Lower lobe of right lung (tissue), 2 donors: ENCODE measurements around the gene TBCCD1. TPM values are rescaled to one million over a fixed set of nuclear protein-coding genes. Genes with fewer than 3 reads are reported as not detected.
"Not testable (repeated sequence)": the region's sequence is repeated elsewhere in the genome, so short reads cannot be mapped to it uniquely, and the experiment has no call there.

Source experiments
- ATAC-seq, 2 donors: fragments of 200-7000 bp; cut with Tn5 transposase; one replicate each; pipeline ENCODE4 v1.9.1; 2020 to 2022; ENCODE audit warnings: mild to moderate bottlenecking in 2 of 2, moderate library complexity in 2 of 2
- DNase-seq: peaks from one replicate; pipeline ENCODE4 v3.0.0-alpha.2; 2020
- H3K27ac ChIP-seq: fragments of 200-600 bp; one replicate; pipeline ENCODE4 v1.8.0; 2022
- H3K27me3 ChIP-seq: fragments of 200-600 bp; one replicate; pipeline ENCODE4 v1.8.0; 2022; ENCODE audit warnings: low read depth
- H3K36me3 ChIP-seq: fragments of 200-600 bp; one replicate; pipeline ENCODE4 v1.8.0; 2022; ENCODE audit warnings: mild to moderate bottlenecking
- H3K4me1 ChIP-seq: fragments of 200-600 bp; one replicate; pipeline ENCODE4 v1.8.0; 2022
- H3K4me3 ChIP-seq: fragments of 200-600 bp; one replicate; pipeline ENCODE4 v1.8.0; 2022; ENCODE audit warnings: mild to moderate bottlenecking
- H3K9me3 ChIP-seq: fragments of 200-600 bp; one replicate; pipeline ENCODE4 v1.8.0; 2022
- CTCF ChIP-seq: fragments of 200-600 bp; IDR thresholded peaks from one replicate; pipeline ENCODE4 v1.8.0; 2022; ENCODE audit warnings: antibody characterized with exemption, mild to moderate bottlenecking
- intact Hi-C: fragments of 100-400 bp; cut with DNase I; formaldehyde crosslinking; loops from one replicate; pipeline ENCODE4 v1.11.0; 2022
- total RNA-seq: library from RNA; stranded (reverse); fragmentation: NEBNext Ultra II Directional; extraction: Animal tissue kit (Norgen Biotek cat#: 25700); gene quantifications from one replicate; pipeline ENCODE4 v1.2.1, GENCODE V29; 2021
- donor health status: DM: no; HTN: yes; CAD: no; lungs with severe emphysema.

TBCCD1 gene
- total RNA-seq, 1 donor from 2014 or later, result 10.3 TPM

DNA sequence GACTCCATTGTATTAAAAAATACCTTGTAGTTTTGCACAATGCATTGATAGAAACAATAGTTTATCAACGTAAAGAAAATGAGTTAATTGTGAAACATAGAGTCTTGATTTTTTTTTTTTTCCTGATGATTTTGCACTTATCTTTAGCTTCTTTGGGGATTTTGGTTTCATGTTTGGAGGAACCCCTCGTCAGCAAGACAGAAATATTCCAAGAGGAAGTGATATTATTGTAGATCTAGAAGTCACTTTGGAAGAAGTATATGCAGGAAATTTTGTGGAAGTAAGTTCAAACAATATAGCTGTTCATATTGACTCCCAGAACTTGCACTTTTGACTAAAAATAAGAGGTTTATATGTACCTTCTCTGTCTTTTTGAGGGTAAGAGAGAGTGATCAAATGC lies 10.4 kb upstream of the TBCCD1 start:
- Histone ChIP-seq H3K4me3 (no peak overlapping the region), H3K9me3 (no peaks in the 10 kb centered on the region), H3K27me3 (no peaks in the 10 kb centered on the region), H3K36me3 (peaks cover 100% of the 10 kb centered on the region), H3K4me1 (no peaks in the 10 kb centered on the region), H3K27ac (no peak overlapping the region)
- intact Hi-C loops, result no loop called here
- DNase-seq (no peak), ATAC-seq (no peak)
- no peak for TF ChIP-seq CTCF

DNA sequence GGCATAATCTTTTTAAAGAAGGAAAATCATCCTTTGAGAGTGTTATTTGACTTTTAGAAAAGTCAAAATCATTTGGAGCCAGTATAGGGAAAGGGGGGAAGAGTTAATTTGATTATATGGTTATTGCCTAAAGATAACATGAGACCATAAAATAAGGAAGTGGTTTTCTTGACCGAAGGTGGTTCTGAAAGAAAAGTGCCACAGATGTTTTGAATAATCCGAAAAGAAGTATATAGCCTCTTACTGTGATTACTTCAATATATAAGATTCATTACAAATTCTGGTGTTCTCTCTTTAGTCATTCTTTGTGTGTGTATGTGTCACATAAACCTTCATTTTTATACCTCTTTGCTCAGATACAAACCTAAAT lies 4.5 kb upstream of the TBCCD1 start:
- ATAC-seq, result no peak
- intact Hi-C loops, result no loop called here

DNA sequence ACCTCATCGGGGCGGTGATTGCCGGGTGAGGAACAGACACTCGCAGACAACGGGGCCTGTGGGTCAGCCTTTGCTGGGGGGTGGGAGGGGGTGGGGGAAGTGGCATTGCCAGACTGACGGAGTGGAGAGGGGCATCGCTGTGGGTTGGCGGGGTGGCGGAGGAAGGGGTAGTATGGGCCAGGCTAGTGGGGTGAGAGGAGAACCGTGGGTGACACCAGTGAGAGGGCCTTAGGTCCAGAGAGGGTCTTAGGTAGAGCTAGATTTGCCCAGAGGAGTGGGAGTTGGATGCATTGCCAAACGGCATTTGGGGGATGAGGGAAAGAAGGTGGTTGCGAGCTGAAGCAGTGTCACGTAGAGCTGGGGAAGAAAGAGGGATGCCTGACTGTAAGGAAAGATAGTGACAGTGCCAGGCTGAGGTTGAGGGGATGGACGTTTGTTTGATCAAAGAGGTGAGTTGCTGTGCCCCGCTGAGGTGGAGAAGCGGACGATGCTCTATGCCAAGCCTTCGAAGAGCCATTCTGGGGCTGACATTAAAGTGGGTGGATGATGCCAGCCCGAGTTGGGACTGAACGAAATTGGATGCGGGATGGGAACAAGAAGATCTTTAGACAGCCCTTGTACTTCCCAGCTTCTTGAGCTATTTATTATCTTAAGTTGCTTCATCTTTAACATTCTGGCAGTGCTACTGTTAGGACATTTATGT lies 4.0 kb upstream of the TBCCD1 start:
- H3K9me3 ChIP-seq, result no peaks in the 10 kb centered on the region
- H3K27ac ChIP-seq, result peak overlapping the region; percentile 96
- DNase-seq (no peak), ATAC-seq (no peak)
- peak overlapping the region; percentile 90 for H3K4me3 ChIP-seq
- H3K4me1 ChIP-seq, result peaks cover 34% of the 10 kb centered on the region
- intact Hi-C loops, result no loop called here
- peaks cover 41% of the 10 kb centered on the region for H3K36me3 ChIP-seq
- TF ChIP-seq CTCF, result no peak
- no peaks in the 10 kb centered on the region for H3K27me3 ChIP-seq

More for the DNA sequence above, 4.5 kb upstream of the TBCCD1 start:
- peak overlapping the region; percentile 90 for H3K4me3 ChIP-seq
- H3K36me3 ChIP-seq, result peaks cover 46% of the 10 kb centered on the region
- no peaks in the 10 kb centered on the region for H3K9me3 ChIP-seq
- no peaks in the 10 kb centered on the region for H3K27me3 ChIP-seq
- no peak for TF ChIP-seq CTCF
- DNase-seq, result no peak
- H3K4me1 ChIP-seq, result peaks cover 29% of the 10 kb centered on the region
- H3K27ac ChIP-seq, result no peak overlapping the region

GRCh38 chr3:186570096-186570940 lies 3.2 kb upstream of the TBCCD1 start, which contains the start of gene DNAJB11:
Gene DNAJB11, plus strand, starts transcription at chr3:186570720. Its CDS starts 178 bp downstream, at chr3:186570898.
- DNase-seq (peak; percentile 99), ATAC-seq (peak; percentile 96 to 97)
- H3K4me1 ChIP-seq, result peaks cover 39% of the 10 kb centered on the region
- H3K36me3 ChIP-seq, result peaks cover 33% of the 10 kb centered on the region
- peak within 1 kb of the TSS; percentile 96 for H3K27ac ChIP-seq
- TF ChIP-seq CTCF, result no peak
- H3K27me3 ChIP-seq, result no peaks in the 10 kb centered on the region
- H3K4me3 ChIP-seq, result peak within 1 kb of the TSS; percentile 90
- intact Hi-C loops, result no loop called here
- H3K9me3 ChIP-seq, result no peaks in the 10 kb centered on the region

DNA sequence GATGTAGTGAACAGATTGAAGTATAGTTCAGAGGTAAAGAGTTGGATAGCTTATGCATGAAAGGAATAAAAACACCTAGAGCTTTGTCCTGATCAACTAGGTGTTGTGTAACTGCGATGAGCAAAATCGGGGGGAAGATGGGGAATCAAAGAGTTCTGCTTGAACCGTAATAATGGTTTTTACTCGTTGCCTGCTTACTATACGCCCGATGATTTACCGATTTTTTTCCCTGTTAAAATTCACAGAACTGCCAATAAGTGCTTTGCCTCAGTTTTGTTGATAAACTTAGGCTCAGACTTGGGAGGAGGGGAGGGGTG lies 2.6 kb upstream of the TBCCD1 start:
- intact Hi-C loops, result no loop called here
- peak overlapping the region; percentile 66 for H3K27ac ChIP-seq
- H3K9me3 ChIP-seq, result no peaks in the 10 kb centered on the region
- ATAC-seq (no peak), DNase-seq (no peak)
- peak overlapping the region; percentile 90 for H3K4me3 ChIP-seq
- H3K27me3 ChIP-seq, result no peaks in the 10 kb centered on the region
- TF ChIP-seq CTCF, result no peak
- peaks cover 27% of the 10 kb centered on the region for H3K36me3 ChIP-seq
- H3K4me1 ChIP-seq, result peaks cover 44% of the 10 kb centered on the region

DNA sequence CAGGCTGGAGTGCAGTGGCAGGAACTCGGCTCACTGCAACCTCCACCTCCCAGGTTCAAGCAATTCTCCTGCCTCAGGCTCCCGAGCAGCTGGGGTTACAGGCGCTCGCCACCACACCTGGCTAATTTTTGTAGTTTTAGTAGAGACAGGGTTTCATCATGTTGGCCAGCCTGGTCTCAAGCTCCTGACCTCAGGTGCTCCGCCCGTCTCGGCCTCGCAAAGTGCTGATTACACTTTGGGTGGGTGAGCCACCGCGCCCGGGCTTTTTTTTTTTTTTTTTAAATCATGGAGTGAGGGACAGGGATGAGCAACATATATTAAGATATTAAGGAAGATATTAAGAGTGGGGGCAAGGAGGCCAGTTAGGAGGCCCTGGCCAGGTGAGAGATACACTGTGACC lies 2.2 kb upstream of the TBCCD1 start:
- Histone ChIP-seq H3K4me3 (peak overlapping the region; percentile 90), H3K36me3 (peaks cover 24% of the 10 kb centered on the region), H3K4me1 (peaks cover 48% of the 10 kb centered on the region), H3K27ac (peak overlapping the region; percentile 66)
- intact Hi-C loops, ATAC-seq, DNase-seq, H3K27me3 ChIP-seq, H3K9me3 ChIP-seq: not testable (repeated sequence)
